Neuron (in vitro differentiated cells): ENCODE measurements around the gene PIAS4.

ENCODE experiments used
- H2AFZ ChIP-seq: one replicate; pipeline ENCODE4 v1.6.1; 2013; ENCODE audit warnings: low read depth, mild to moderate bottlenecking, inconsistent platforms, low read length, moderate library complexity
- H3K27me3 ChIP-seq: one replicate; pipeline ENCODE4 v1.6.1; 2013; ENCODE audit warnings: low read length; ENCODE audit not compliant: insufficient read depth
- H3K36me3 ChIP-seq: one replicate; pipeline ENCODE4 v1.6.1; 2013; ENCODE audit warnings: low read length; ENCODE audit not compliant: insufficient read depth
- H3K4me1 ChIP-seq: one replicate; pipeline ENCODE4 v1.6.1; 2013; ENCODE audit warnings: low read length; ENCODE audit not compliant: insufficient read depth
- H3K4me3 ChIP-seq: 2 replicates; pipeline ENCODE4 v1.5.1; 2013; ENCODE audit warnings: mild to moderate bottlenecking, low read length, moderate library complexity
- H3K9me3 ChIP-seq: one replicate; pipeline ENCODE4 v1.6.1; 2013; ENCODE audit warnings: low read length

Gene PIAS4

GRCh38 chr19:4015705-4016402, 8.3 kb downstream of the PIAS4 start:
- Histone ChIP-seq H3K9me3 (no peaks in the 10 kb centered on the region), H3K27me3 (no peaks in the 10 kb centered on the region), H3K4me1 (peaks cover 5% of the 10 kb centered on the region), H3K4me3 (no peak overlapping the region), H3K36me3 (peaks cover 62% of the 10 kb centered on the region), H2AFZ (no peak overlapping the region)

GRCh38 chr19:4016486-4016885, 8.9 kb downstream of the PIAS4 start:
- Histone ChIP-seq H3K9me3 (no peaks in the 10 kb centered on the region), H2AFZ (no peak overlapping the region), H3K36me3 (peaks cover 65% of the 10 kb centered on the region), H3K4me1 (peaks cover 2% of the 10 kb centered on the region), H3K4me3 (no peak overlapping the region), H3K27me3 (no peaks in the 10 kb centered on the region)

- Histone ChIP-seq H3K4me1 (peaks cover 2% of the 10 kb centered on the region), H3K4me3 (no peak overlapping the region), H3K27me3 (no peaks in the 10 kb centered on the region), H2AFZ (no peak overlapping the region), H3K36me3 (peaks cover 65% of the 10 kb centered on the region), H3K9me3 (no peaks in the 10 kb centered on the region)
These were observed 9.5 kb downstream of the PIAS4 start for GRCh38 chr19:4016903-4017638.

- Histone ChIP-seq H3K36me3 (peaks cover 60% of the 10 kb centered on the region), H3K27me3 (no peaks in the 10 kb centered on the region), H3K4me3 (no peak overlapping the region), H2AFZ (no peak overlapping the region), H3K4me1 (peaks cover 2% of the 10 kb centered on the region), H3K9me3 (no peaks in the 10 kb centered on the region)
These were observed 10.6 kb downstream of the PIAS4 start for GRCh38 chr19:4018140-4018613.

- H3K36me3 ChIP-seq: peaks cover 55% of the 10 kb centered on the region
- no peaks in the 10 kb centered on the region for H3K9me3 ChIP-seq
- no peaks in the 10 kb centered on the region for H3K27me3 ChIP-seq
- peaks cover 2% of the 10 kb centered on the region for H3K4me1 ChIP-seq
- H3K4me3 ChIP-seq: no peak overlapping the region
- H2AFZ ChIP-seq: no peak overlapping the region
These were observed 11.4 kb downstream of the PIAS4 start for GRCh38 chr19:4018775-4019504.

- peaks cover 2% of the 10 kb centered on the region for H3K4me1 ChIP-seq
- no peaks in the 10 kb centered on the region for H3K9me3 ChIP-seq
- H3K4me3 ChIP-seq: no peak overlapping the region
- H3K36me3 ChIP-seq: peaks cover 56% of the 10 kb centered on the region
- H2AFZ ChIP-seq: no peak overlapping the region
- no peaks in the 10 kb centered on the region for H3K27me3 ChIP-seq
These were observed 12.0 kb downstream of the PIAS4 start for GRCh38 chr19:4019578-4019977.

- H3K4me1 ChIP-seq: no peaks in the 10 kb centered on the region
- H3K27me3 ChIP-seq: no peaks in the 10 kb centered on the region
- H3K36me3 ChIP-seq: peaks cover 39% of the 10 kb centered on the region
- no peaks in the 10 kb centered on the region for H3K9me3 ChIP-seq
- H3K4me3 ChIP-seq: no peak overlapping the region
- no peak overlapping the region for H2AFZ ChIP-seq
These were observed 16.3 kb downstream of the PIAS4 start for GRCh38 chr19:4023600-4024398.

- Histone ChIP-seq H3K27me3 (no peaks in the 10 kb centered on the region), H2AFZ (no peak overlapping the region), H3K36me3 (peaks cover 36% of the 10 kb centered on the region), H3K4me1 (no peaks in the 10 kb centered on the region), H3K4me3 (no peak overlapping the region), H3K9me3 (no peaks in the 10 kb centered on the region)
These were observed 17.8 kb downstream of the PIAS4 start for GRCh38 chr19:4025317-4025716.

- Histone ChIP-seq H3K4me1 (no peaks in the 10 kb centered on the region), H3K4me3 (no peak overlapping the region), H3K27me3 (no peaks in the 10 kb centered on the region), H3K36me3 (peaks cover 47% of the 10 kb centered on the region), H2AFZ (no peak overlapping the region), H3K9me3 (no peaks in the 10 kb centered on the region)
These were observed 19.6 kb downstream of the PIAS4 start for GRCh38 chr19:4027146-4027545.

GRCh38 chr19:4028334-4029246, 21.1 kb downstream of the PIAS4 start:
- Histone ChIP-seq H2AFZ (no peak overlapping the region), H3K4me3 (no peak overlapping the region), H3K36me3 (peaks cover 61% of the 10 kb centered on the region), H3K4me1 (no peaks in the 10 kb centered on the region), H3K27me3 (no peaks in the 10 kb centered on the region), H3K9me3 (no peaks in the 10 kb centered on the region)

- Histone ChIP-seq H3K4me3 (no peak overlapping the region), H3K27me3 (no peaks in the 10 kb centered on the region), H3K4me1 (no peaks in the 10 kb centered on the region), H2AFZ (no peak overlapping the region), H3K36me3 (peaks cover 63% of the 10 kb centered on the region), H3K9me3 (no peaks in the 10 kb centered on the region)
These were observed 21.7 kb downstream of the PIAS4 start for GRCh38 chr19:4029247-4029614.

GRCh38 chr19:4030552-4030951, 23.0 kb downstream of the PIAS4 start:
- Histone ChIP-seq H3K36me3 (peaks cover 64% of the 10 kb centered on the region), H3K4me1 (no peaks in the 10 kb centered on the region), H2AFZ (no peak overlapping the region), H3K27me3 (no peaks in the 10 kb centered on the region), H3K4me3 (no peak overlapping the region), H3K9me3 (peaks cover under 1% of the 10 kb centered on the region)
